HG03520 (cell line): ENCODE measurements around the gene TOP3A.
"Not testable (repeated sequence)": the region's sequence is repeated elsewhere in the genome, so short reads cannot be mapped to it uniquely, and the experiment has no call there.

Experiments used
- ATAC-seq: cut with Tn5 transposase; IDR thresholded peaks from one replicate; pipeline ENCODE4 v1.9.1; 2021; ENCODE audit warnings: mild to moderate bottlenecking, moderate library complexity; ENCODE audit not compliant: unreplicated experiment

TOP3A gene

DNA sequence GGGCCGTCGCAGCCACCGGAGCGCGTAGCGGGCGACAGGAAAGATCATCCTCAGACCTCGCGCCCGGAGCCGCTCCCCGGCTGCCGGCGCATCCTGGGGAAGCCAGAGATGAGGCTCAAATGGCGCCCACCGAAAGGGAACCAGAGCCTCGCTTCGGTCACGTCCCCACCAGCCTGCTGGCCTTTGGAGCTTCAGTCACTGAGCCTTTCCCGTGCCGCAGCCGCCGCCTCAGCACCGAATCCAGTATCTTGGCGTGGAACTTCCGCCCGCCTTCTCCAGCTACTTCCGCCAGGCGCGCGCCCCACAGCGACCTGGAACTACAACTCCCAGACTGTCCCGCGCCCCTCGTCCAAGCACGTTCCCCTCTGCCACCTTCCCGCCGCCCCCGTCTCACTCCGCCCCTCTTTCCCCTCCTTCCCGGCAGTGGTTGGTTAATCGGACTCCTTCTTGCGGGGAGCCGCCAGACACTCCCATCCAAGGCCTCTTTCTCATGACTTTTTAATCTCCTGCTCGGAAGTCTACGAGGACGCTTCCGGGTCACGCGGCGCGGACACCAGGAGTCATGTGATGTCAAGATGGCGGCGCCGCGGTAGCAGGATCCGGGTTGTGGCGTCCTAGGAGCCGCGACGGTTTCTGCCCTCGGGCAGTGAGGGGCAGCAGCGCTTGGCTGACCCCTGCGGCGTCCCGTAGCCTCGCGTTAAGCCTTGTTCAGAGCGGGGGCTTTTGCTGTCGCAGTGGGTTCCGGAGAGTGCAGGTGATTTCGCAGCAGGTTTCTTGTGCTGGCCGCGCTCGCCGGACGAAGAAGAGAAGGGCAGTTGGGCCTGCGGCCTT lies at the start of gene TOP3A, which contains the start of gene SMCR8:
Gene TOP3A (minus strand): TSS at position 264 of the 831 bp plus-strand sequence. CDS start 216 bp downstream, at position 48.
Gene SMCR8 (plus strand): TSS at position 563 of the 831 bp plus-strand sequence. CDS start 497 bp downstream, outside the sequence.
- peak; percentile 70 for ATAC-seq

DNA sequence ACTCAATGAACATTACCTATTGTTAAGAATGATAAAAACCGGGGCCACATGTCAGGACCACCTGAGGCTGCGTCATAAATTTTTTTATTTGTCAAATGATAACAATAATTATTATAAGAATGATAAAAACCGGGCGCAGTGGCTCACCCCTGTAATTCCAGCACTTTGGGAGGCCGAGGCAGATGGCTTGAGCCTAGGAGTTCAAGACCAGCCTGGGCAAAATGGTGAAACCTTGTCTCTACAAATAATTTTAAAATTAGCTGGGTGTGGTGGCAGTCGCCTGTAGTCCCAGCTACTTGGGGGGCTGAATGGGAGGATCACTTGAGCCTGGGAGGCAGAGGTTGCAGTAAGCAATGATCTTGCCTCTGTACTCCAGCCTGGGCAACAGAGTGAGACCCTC lies 49.4 kb upstream of the TOP3A start:
- no peak for ATAC-seq

GRCh38 chr17:18363101-18364049 lies 48.6 kb upstream of the TOP3A start, which contains the start of gene SHMT1:
SHMT1 (minus strand) TSS chr17:18363550; CDS start chr17:18355981, 7,569 bp downstream.
- ATAC-seq: peak; percentile 96

GRCh38 chr17:18362698-18363100 lies 47.9 kb upstream of the TOP3A start:
- no peak for ATAC-seq

DNA sequence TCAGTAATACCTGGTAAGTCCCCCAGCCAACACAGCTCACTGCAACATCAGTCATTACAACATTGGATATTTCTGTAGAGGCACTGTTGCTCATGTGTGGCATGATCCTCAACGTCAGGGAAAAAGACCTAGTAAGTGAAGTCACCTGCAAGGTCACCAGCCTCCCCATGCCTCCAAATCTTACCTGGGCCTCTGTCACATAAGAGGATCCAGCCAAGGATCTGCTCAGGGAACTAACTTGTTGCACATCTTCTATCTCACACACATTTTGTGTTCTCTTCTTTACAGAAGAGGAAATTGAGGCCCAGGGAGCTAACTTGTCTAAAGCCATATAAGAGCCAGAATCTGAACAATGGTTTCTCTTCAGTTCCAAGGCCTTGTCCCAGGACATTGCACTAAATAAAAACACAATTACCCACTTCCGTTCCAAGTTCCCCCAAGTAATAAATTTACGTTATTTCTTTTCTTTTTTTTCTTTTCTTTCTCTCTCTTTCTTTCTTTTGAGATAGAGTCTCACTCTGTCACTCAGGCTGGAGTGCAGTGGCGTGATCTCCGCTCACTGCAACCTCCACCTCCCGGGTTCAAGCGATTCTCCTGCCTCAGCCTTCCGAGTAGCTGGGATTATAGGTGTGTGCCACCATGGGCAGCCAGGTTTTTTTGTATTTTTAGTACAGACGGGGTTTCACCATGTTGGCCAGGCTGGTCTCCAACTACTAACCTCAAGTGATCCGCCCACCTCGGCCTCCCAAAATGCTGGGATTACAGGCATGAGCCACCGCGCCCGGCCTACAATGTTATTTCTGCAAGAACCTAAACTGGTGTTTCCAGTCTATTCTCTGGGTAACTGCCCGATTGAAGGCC lies 47.3 kb upstream of the TOP3A start:
- ATAC-seq: no peak

DNA sequence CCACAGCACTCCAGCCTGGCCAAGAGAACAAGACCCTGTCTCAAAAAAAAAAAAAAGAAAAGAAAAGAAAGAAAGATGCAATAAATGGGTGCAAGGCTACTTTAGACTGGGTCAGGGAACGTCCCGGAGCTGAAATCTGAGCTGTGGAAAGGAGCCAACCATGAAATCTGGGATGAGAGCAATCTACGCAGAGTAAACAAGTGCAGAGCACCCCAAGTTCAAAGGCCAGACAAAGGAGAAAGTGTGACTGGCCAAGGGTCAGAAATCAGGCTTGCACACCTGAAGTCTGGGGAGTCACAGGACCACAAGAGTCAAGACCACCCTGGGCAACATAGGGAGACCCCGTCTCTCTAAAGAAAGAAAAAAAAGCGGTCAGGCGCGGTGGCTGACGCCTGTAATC lies 45.7 kb upstream of the TOP3A start:
- no peak for ATAC-seq

GRCh38 chr17:18356624-18357023 lies 41.8 kb upstream of the TOP3A start:
- no peak for ATAC-seq

DNA sequence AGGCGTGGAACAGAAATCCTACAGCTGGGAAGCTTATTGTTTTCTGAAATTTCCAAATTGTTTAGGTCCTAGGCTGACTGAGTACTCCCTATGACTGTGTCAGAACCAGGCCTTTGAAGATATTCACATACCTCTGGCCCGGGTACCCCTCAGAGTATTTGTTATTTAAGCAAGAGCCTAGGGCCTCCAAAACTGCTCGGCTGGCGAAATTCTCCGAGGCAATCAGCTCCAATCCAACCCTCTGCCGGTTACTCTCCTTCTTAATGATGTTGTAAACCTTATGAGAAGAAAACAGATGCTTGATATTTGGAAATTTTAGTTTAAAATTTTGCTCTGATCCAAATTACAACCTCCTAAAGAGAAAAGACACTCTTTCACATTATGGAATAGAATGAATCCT lies 38.7 kb upstream of the TOP3A start:
- no peak for ATAC-seq

DNA sequence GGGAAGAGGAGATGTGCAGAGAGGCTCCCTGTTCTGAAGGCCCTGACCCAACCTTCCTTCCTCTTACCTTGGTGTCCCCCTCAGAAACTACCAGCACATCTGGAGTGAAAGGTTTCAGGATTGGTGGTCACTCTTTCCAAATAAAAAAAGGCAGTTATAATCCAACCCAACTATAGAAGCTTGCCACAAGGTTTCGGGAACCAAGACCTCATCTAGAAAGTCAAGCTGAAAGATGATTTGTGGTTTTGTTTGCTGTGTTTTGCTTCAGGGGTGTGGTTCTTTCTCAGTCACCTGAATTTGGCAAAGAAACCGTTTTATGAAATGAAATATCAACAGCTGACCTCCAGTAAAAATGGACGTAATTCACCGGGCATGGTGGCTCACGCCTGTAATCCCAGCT lies 29.2 kb upstream of the TOP3A start:
- no peak for ATAC-seq

DNA sequence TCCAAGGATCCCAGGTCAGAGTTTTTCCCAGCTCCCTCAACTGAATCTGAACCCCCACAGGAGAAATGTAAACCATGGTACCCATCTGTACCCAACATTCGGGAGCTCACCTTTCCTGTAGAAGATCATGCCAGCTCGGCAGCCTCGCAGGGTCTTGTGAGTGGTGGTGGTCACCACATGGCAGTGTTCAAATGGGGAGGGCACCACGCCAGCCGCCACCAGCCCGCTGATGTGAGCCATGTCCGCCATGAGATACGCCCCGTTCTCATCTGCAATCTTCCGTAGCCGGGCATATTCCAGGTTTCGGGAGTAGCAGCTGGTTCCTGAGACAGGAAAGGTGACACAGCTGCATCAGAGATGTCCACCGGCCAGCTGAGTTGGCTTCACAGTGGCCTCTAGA lies 25.1 kb upstream of the TOP3A start:
- ATAC-seq: no peak

DNA sequence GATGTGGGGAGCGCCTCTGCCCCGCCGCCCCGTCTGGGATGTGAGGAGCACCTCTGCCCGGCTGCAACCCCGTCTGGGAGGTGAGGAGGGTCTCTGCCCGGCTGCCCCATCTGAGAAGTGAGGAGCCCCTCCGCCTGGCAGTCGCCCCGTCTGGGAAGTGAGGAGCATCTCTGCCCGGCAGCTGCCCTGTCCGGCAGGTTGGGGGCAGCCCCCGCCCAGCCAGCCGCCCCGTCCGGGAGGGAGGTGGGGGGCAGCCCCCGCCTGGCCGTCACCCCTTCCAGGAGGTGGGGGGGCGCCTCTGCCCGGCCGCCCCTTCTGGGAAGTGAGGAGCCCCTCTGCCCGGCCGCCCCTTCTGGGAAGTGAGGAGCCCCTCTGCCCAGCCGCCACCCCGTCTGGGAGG lies 23.4 kb upstream of the TOP3A start:
- not testable (repeated sequence) for ATAC-seq

GRCh38 chr17:18332909-18333489 lies 18.2 kb upstream of the TOP3A start:
- no peak for ATAC-seq

GRCh38 chr17:18331879-18332278 lies 17.1 kb upstream of the TOP3A start:
- ATAC-seq: no peak

DNA sequence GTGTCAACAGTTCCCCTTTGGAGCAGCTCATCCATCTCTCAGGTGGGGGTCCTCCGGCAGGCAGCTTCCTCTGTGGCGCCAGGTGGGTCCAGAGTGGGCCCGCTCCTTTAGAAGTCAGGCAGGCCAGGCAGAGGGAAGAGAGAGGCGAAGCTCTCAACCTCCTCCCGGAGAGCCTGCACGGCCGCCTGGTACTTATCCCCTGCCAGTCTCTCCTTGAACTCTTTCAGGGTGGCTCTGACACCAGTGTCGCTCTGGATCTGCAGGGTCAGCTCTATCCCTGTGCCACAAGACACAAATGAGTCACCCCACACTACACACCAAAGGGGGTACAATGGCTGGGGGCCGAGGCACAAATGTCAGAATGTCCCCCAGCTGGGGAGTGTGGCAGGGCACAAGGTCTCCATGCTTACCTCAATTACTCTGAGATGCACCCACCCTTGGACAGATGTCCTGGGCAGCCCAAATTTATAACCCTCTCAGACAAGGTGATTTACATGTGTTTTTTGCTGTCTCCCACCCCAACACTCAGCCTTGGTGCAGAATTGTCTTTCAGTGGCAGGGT lies 13.9 kb upstream of the TOP3A start:
- ATAC-seq: no peak

- ATAC-seq: no peak
These were observed 12.8 kb upstream of the TOP3A start for GRCh38 chr17:18327556-18327955.

GRCh38 chr17:18327093-18327492 lies 12.3 kb upstream of the TOP3A start:
- no peak for ATAC-seq

DNA sequence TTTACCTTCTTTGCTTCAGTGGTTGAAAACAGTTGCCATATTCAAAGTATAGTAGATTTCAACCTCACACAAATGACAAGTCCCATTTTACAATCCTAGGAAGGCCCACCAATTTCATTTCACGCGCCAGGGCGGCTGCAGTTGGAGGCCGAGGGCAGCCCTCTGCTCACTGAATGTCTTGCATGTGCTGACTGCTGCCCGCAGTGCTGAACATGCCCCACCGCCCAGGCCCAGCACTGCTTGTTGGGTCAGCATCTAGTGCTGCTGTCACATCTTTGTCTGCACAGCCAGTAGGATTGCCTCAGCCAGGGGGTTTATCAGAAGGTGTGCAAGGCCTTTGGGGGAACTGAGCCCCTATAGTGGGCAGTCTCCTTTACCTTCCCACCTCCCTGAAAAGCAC lies 11.8 kb upstream of the TOP3A start:
- ATAC-seq: no peak

- ATAC-seq: no peak
These were observed 11.2 kb upstream of the TOP3A start for GRCh38 chr17:18326039-18326438.

DNA sequence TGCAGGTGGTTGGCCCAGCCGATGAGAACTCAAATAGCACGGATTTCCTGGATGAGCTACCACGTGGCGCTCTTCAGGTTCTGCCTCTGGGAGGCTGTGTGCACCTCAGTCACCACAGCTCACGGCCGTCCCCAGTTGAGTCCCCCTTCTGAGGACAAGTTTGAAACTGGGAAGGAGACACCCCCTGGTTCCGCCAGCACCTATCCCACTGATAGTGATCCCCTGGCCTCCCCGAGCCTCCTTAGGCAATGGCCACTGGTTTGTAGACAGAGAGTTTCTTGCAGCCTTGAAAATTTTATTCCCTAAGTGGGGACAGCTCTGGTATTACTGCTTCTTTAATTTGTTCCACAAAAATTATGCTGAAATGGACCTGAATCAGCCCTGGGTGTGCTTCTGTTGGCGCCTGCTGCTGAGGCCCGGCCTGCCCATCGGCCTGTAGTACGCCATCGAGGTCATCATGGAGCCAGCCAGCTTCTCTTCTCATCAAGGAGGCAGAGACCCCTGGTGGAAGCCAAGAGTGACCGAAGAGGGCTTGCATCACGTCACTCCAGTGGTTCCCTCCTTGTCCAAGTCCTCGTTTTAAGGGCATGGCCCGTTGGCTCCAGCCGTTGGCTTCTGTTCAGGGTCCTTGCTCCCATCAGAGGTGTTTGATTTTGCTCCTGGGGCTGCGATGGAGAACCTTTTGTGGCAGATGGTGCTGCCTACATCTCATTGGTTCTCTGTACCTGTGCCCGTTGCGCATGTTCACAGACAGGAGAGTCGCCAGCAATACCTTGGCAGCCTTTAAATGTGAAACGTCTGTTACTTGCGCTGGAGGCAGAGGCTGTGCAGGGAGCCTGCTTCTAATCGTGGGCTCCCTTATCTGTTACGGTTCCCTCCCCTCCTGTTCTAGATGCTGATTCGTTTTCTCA lies 9.6 kb upstream of the TOP3A start:
- ATAC-seq: no peak
